Measurements from ENCODE around the gene INTS4. TPM values are rescaled to one million over a fixed set of nuclear protein-coding genes. Genes with fewer than 3 reads are reported as not detected.

INTS4 gene
- polyA plus RNA-seq, 1 of the 3 experiments (the other 2 are of a cell fraction), result 23.0 TPM

GRCh38 chr11:78039919-78040671, 45.6 kb upstream of the INTS4 start (continued):
- TF ChIP-seq TAF1 (IDR thresholded peaks at IDR 0.05; ENCODE audit: borderline replicate concordance, low read depth, low read length), result 0 out of 2 replicates have a peak, but pooled peaks have one; percentile 37
- TF ChIP-seq PBX3 (IDR thresholded peaks at IDR 0.05), result no peak
- TF ChIP-seq FOSL2 (IDR thresholded peaks at IDR 0.05; ENCODE audit: borderline replicate concordance, low read depth), result peak; percentile 57; the same call in 1 of the 2 replicates
- TF ChIP-seq EP300 (IDR thresholded peaks at IDR 0.05; ENCODE audit: borderline replicate concordance in 1 of 2, low read depth in 1 of 2, low read length in 1 of 2), result peak in 1 of 2 experiments; percentile 78; a peak in 1 of 4 replicates
- TF ChIP-seq RCOR1 (IDR thresholded peaks at IDR 0.05; ENCODE audit: low read length), result 0 out of 2 replicates have a peak, but pooled peaks have one; percentile 55
- TF ChIP-seq NFIC (IDR thresholded peaks at IDR 0.05; ENCODE audit: borderline replicate concordance), result peak; percentile 98
- TF ChIP-seq SIN3A (IDR thresholded peaks at IDR 0.05; ENCODE audit: borderline replicate concordance, low read depth, low read length), result 0 out of 2 replicates have a peak, but pooled peaks have one; percentile 37

- Histone ChIP-seq H3K9me3 (no peaks in the 10 kb centered on the region), H3K9ac (peak overlapping the region; percentile 96; the same call in 1 of the 2 replicates), H3F3A (replicated peaks; ENCODE audit: insufficient read depth) (peaks cover 23% of the 10 kb centered on the region), H2AFZ (ENCODE audit: low read depth) (peak overlapping the region; percentile 98), H3K4me3 (ENCODE audit: low read depth in 2 of 2, low read length in 1 of 2) (0 out of 4 replicates have a peak overlapping the region, but pooled peaks of 1 of the 2 experiments have one; percentile 54), H3K4me1 (ENCODE audit: control insufficient read depth in 1 of 2, insufficient read depth in 2 of 2, low read depth in 1 of 2, low read length in 1 of 2) (peaks cover 27 to 31% of the 10 kb centered on the region in 2 experiments; a peak in 3 of 4 replicates), H3K36me3 (replicated peaks in 1 of 2; ENCODE audit: control insufficient read depth in 1 of 2, insufficient read depth in 2 of 2, low read length in 1 of 2) (no peaks in the 10 kb centered on the region), H3K4me2 (peak overlapping the region; percentile 87), H3K27me3 (ENCODE audit: insufficient read depth) (no peaks in the 10 kb centered on the region), H3K79me2 (ENCODE audit: insufficient read depth) (peaks cover 9% of the 10 kb centered on the region; the same call in 1 of the 2 replicates), H4K20me1 (ENCODE audit: insufficient read depth) (no peaks in the 10 kb centered on the region), H3K27ac (ENCODE audit: low read depth in 2 of 2, low read length in 1 of 2) (peak overlapping the region; percentile 92 to 100), H3K9me2 (no peaks in the 10 kb centered on the region)
- ChIA-PET CTCF (interaction anchor here (1.0 to 1.5 kb wide), 2 partner anchors 9 to 264 kb away, joined by 3 to 4 read pairs; no protein-coding TSS in a partner anchor), POLR2A (interaction anchor here (1.2 to 1.9 kb wide), 2 partner anchors 9 to 45 kb away, joined by 4 to 9 read pairs; partner anchors contain the start of gene INTS4)
- no peak for DNase-seq
- 87% methylated on average over 4 of the region's 4 CpGs for WGBS (ENCODE audit: low lambda C conversion rate)
- TF ChIP-seq NFIC (IDR thresholded peaks at IDR 0.05; ENCODE audit: borderline replicate concordance) (no peak), RCOR1 (IDR thresholded peaks at IDR 0.05; ENCODE audit: low read length) (no peak), SMC3 (IDR thresholded peaks at IDR 0.05; ENCODE audit: low read depth, low read length) (no peak), GATA2 (CRISPR knock-in tag; IDR thresholded peaks at IDR 0.05) (no peak), ELF1 (IDR thresholded peaks at IDR 0.05) (no peak), SIN3A (IDR thresholded peaks at IDR 0.05; ENCODE audit: borderline replicate concordance, low read depth, low read length) (no peak), YY1 (IDR thresholded peaks at IDR 0.05; ENCODE audit: low read depth) (no peak), ZBTB33 (IDR thresholded peaks at IDR 0.05; ENCODE audit: borderline replicate concordance, low read depth) (no peak), EZH2phosphoT487 (IDR thresholded peaks at IDR 0.05; ENCODE audit: borderline replicate concordance, low read depth) (no peak), PBX3 (IDR thresholded peaks at IDR 0.05) (no peak), TEAD4 (IDR thresholded peaks at IDR 0.05; ENCODE audit: borderline replicate concordance, insufficient read depth) (no peak), MXI1 (IDR thresholded peaks at IDR 0.05; ENCODE audit: low read depth, low read length) (no peak)
Measured at GRCh38 chr11:78039391-78039918, 45.0 kb upstream of the INTS4 start.

Measured in SK-N-SH (cell line).